Memory B cell (primary cell): ENCODE data around the gene TINCR.
"Not testable (repeated sequence)": the region's sequence is repeated elsewhere in the genome, so short reads cannot be mapped to it uniquely, and the experiment has no call there.

ENCODE experiments used
- ATAC-seq: fragments of 150-1000 bp; cut with Tn5 transposase; 2 replicates; pipeline ENCODE4 v1.10.0; 2021; ENCODE audit warnings: low read depth, mild to moderate bottlenecking, moderate library complexity
- DNase-seq, 2 donors: peaks; one replicate each; pipeline ENCODE4 v3.0.0; 2022; ENCODE audit warnings: low spot score in 2 of 2
- H3K27ac Mint-ChIP-seq: one replicate; pipeline ENCODE4 v1.8.0; 2022; ENCODE audit warnings: mild to moderate bottlenecking, moderate library complexity, mixed read lengths
- H3K27me3 Mint-ChIP-seq: one replicate; pipeline ENCODE4 v1.8.0; 2022; ENCODE audit warnings: mixed read lengths
- H3K36me3 Mint-ChIP-seq: one replicate; pipeline ENCODE4 v1.8.0; 2022; ENCODE audit warnings: mild to moderate bottlenecking, mixed read lengths
- H3K4me1 Mint-ChIP-seq: one replicate; pipeline ENCODE4 v1.8.0; 2022; ENCODE audit warnings: mixed read lengths
- H3K4me3 Mint-ChIP-seq: one replicate; pipeline ENCODE4 v1.8.0; 2022; ENCODE audit warnings: mild to moderate bottlenecking, moderate library complexity, mixed read lengths
- H3K9me3 Mint-ChIP-seq: one replicate; pipeline ENCODE4 v1.8.0; 2022; ENCODE audit warnings: mixed read lengths

The TINCR gene

DNA sequence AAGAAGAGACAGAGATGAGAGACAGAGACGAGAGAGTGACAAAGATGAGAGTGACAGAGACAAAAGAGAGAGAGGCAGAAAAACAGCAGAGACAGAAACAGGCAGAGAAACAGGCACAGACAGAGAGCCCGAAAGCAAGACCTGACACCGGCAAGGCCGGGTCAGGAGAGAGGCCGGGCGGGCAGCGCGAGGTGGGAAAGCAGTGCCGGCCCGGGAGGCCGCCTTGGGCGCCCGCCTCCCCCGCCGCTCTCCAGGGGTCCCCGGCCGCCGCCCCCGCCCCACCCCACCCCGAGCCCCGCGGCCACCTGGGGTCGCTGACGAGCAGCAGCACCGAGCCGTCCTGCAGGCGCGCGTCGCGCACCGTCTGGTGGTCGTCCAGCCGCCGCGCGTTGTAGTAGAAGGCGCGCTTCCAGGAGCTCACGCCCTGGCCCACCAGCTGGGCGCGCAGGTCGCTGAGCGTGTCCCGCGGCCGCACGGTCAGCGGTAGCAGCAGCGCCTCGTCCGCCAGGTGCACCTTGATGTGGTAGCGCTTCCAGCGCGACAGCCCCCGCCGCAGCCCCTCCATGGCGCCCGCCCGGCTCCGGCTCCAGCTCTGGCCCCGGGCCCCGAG is at the start of gene TINCR:
Gene TINCR, minus strand, starts transcription at position 594 of the 610 bp plus-strand sequence.
- DNase-seq (no peak), ATAC-seq (no peak)
- Mint-ChIP-seq H3K4me1 (no peaks in the 10 kb centered on the region), H3K27ac (no peak within 1 kb of the TSS), H3K36me3 (peaks cover 1% of the 10 kb centered on the region), H3K27me3 (peaks cover 16% of the 10 kb centered on the region), H3K9me3 (peaks cover 2% of the 10 kb centered on the region), H3K4me3 (no peak within 1 kb of the TSS)

DNA sequence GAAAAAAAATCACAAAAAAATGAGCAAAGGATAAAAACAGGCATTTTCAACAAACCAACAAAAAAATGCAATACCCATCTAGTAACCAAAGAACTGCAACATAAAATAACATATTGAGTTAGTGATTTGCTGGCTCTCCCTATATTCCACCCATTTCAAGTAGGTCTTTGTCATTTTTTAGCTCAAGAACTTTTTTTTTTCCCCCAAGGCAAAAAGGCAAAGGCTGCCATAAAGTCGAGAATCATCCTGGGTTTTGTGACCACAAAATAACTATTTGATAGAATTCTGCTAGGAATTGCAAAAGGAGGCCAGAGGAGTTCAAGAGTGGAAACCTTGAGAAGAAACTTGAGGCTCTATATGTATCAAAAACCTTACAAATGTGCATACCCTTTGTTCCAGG is 49.3 kb upstream of the TINCR start:
- Mint-ChIP-seq H3K4me3 (no peak overlapping the region), H3K27me3 (no peaks in the 10 kb centered on the region), H3K9me3 (no peaks in the 10 kb centered on the region), H3K27ac (no peak overlapping the region), H3K36me3 (peaks cover 36% of the 10 kb centered on the region), H3K4me1 (peaks cover 22% of the 10 kb centered on the region)
- no peak for ATAC-seq
- DNase-seq = no peak

DNA sequence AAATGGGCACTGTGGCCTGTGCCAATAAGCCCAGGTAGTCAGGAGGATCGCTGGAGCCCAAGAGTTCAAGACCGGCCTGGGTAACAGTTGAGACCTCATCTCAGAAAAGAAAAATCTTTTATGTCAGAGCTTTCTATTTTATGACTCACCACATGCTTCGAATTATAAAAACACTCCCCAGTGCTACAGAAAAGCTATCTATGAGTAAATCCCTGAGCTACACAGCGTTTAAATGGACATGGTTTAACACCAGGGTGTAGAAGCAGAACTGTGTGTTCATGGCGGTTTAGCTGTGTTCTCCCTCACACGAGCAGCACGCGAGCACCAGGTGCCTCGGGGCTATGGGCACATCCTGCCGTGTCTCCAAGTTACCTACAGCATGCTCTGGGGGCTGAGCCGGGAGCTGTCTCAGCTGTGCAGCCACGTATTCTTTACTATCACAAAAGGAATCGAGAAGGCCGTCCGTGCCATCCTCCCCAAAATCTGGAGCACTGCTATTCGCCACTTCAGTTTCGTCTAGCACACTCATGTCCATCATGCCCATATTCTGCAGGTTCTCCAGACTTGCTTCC is 48.1 kb upstream of the TINCR start:
- DNase-seq (no peak), ATAC-seq (no peak)

DNA sequence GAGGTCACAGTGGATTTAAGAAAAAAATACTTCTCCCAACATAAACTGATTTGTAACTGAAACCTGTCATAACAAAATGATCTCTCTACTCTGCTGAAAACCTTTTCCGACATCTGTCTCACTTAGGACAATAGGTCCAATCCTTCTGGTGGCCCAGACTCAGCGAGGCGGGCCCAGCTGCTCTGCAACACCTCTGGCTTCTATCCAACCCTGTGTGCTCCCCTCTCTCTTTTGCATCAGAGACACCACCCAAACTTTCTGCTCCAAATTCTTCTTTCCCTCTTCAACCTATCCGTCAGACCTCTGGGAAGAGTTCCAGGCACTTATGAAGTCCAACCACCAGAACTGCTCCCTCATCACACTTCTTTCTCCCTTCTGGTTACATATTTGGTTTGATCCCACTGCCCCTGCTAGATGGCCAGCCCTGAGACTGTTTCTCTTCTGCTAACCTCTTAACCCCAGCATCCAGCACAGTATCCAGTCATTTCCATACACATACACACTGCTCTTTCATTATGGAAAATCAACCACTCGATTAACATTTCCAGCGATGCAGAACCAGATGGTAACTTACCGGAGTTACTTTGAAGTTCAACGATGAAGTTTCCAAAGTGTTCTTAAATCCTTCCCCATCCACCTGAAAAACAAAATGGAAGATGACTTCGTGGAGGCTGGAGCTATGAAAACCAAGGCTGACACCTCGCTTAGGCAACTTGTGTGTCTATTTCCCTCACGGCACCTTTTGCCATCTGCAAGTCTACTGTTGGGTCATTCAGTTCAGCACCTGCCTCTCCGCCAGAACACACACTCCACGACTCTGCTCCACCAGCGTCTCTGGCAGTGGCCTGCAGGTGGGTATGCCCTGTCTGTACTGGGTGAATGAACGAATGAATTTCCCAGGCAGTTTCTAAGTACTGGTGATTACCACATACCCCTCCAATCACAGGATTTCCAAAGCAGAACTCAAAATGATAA is 45.4 kb upstream of the TINCR start:
- DNase-seq = no peak
- no peak overlapping the region for H3K4me3 Mint-ChIP-seq
- H3K4me1 Mint-ChIP-seq = peaks cover 4% of the 10 kb centered on the region
- peaks cover 40% of the 10 kb centered on the region for H3K36me3 Mint-ChIP-seq
- no peak for ATAC-seq
- no peaks in the 10 kb centered on the region for H3K27me3 Mint-ChIP-seq
- no peaks in the 10 kb centered on the region for H3K9me3 Mint-ChIP-seq
- H3K27ac Mint-ChIP-seq = no peak overlapping the region

More for the DNA sequence above, 48.1 kb upstream of the TINCR start:
- no peak overlapping the region for H3K27ac Mint-ChIP-seq
- H3K27me3 Mint-ChIP-seq = no peaks in the 10 kb centered on the region
- H3K9me3 Mint-ChIP-seq = no peaks in the 10 kb centered on the region
- H3K4me3 Mint-ChIP-seq = no peak overlapping the region
- H3K4me1 Mint-ChIP-seq = peaks cover 15% of the 10 kb centered on the region
- H3K36me3 Mint-ChIP-seq = peaks cover 40% of the 10 kb centered on the region

DNA sequence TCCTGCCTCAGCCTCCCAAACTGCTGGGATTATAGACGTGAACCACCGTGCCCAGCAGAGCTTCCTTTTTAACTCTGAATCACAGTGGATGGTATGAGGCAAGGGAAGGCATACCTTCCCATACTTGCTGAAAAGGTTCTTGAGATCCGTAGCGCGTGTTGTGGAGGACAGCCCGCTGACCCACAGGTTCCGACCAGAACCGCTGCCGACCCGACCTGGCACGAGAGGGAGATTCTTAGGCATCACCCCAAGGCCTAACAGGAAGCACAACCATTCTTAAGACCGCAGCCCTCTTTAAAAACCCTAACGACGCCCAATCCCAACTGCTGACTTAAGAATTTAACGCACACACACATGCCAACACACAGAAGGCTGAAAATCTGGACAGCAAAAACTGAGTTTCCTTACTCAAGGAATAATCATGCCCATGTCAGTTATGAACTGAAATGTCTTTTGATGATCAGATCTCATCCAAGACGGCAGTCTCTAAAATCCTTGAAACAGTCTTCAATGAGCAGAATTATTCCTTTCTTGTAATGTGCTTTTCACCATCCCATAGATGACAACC is 42.2 kb upstream of the TINCR start:
- Mint-ChIP-seq H3K4me3 (no peak overlapping the region), H3K27ac (no peak overlapping the region), H3K27me3 (no peaks in the 10 kb centered on the region), H3K36me3 (peaks cover 45% of the 10 kb centered on the region), H3K4me1 (peaks cover 13% of the 10 kb centered on the region), H3K9me3 (no peaks in the 10 kb centered on the region)
- no peak for ATAC-seq
- no peak for DNase-seq

DNA sequence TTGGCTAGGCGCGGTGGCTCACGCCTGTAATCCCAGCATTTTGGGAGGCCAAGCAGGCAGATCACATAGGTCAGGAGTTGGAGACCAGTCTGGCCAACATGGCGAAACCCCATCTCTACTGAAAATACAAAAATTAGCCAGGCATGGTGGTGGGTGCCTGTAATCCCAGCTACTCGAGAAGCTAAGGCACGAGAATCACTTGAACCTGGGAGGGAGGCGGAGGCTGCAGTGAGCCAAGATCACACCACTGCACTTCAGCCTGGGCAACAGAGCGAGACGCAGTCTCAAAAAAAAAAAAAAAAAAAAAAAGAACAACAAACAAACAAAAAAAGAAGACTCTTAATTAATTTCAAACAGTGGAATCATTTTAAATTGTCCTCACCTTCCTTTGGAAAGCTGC is 41.0 kb upstream of the TINCR start:
- not testable (repeated sequence) for H3K27me3 Mint-ChIP-seq, DNase-seq, H3K9me3 Mint-ChIP-seq, H3K4me3 Mint-ChIP-seq, ATAC-seq, H3K27ac Mint-ChIP-seq
- H3K4me1 Mint-ChIP-seq = peaks cover 12% of the 10 kb centered on the region
- peaks cover 45% of the 10 kb centered on the region for H3K36me3 Mint-ChIP-seq

DNA sequence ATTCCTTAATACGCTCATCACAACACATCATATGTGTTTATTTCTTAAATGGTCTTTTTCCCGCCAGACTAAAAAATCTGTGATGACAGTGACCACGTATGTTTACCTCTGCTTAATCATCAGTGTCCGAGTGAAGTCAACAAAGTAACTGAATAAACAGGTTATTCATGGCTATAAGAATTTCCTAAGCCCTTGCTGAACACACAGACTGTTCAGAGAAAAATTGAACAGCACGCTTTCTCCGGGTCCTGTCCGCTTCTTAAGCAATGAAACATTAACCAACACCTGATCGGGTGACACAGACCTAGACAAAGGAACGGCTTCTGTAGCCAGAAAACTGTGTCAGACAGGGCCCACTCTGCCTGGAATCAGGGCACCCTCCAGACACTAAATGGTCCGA is 40.5 kb upstream of the TINCR start:
- H3K27ac Mint-ChIP-seq = no peak overlapping the region
- H3K4me1 Mint-ChIP-seq = peaks cover 10% of the 10 kb centered on the region
- DNase-seq (no peak), ATAC-seq (no peak)
- H3K9me3 Mint-ChIP-seq = no peaks in the 10 kb centered on the region
- H3K27me3 Mint-ChIP-seq = no peaks in the 10 kb centered on the region
- H3K36me3 Mint-ChIP-seq = peaks cover 44% of the 10 kb centered on the region
- H3K4me3 Mint-ChIP-seq = no peak overlapping the region

DNA sequence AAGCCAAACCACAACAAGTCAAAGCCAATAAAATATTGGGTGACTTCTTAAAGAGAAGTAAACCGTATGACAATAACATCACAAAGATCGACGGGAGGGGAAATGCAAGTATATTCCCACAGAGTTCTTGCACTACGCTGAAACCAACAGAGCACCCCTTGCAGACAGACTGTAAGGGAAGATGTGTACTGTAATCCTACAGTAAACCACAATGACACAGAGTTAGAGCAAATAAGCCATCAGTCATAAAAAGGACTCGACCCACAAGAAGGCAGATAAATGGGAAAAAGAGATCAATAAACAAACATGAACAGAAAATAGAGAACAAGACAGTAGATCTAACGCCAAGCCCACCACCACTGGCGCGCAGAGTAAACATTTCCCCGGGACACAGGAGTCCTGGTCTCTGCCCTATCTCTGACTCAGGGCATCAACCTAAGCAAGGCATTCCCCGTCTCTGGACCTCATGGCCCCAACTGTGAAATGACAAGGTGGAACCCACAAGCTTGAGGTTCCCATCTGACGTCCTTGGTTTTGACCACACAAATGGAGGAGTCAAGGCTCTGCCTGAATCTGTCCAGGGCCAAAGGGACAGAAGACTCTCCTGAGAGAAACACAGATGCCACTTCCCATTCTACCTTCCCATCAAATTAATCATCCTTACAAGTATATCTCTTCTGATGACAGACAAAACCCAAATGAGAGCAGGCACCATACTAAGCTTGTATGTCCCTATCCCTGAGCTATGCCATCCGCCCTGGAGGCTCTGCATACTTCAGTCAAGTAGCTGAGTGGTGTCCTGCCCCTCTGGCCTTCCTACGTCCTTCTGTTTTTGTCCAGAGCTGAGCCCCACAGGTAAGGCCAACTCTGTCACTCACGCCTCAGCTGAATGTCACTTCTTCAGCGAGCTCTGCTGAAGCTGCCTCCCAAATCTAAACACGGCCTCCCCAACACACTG is 39.8 kb upstream of the TINCR start:
- H3K36me3 Mint-ChIP-seq = peaks cover 40% of the 10 kb centered on the region
- DNase-seq (no peak), ATAC-seq (no peak)
- H3K4me3 Mint-ChIP-seq = no peak overlapping the region
- H3K27me3 Mint-ChIP-seq = no peaks in the 10 kb centered on the region
- H3K9me3 Mint-ChIP-seq = no peaks in the 10 kb centered on the region
- H3K4me1 Mint-ChIP-seq = peaks cover 10% of the 10 kb centered on the region
- H3K27ac Mint-ChIP-seq = no peak overlapping the region

DNA sequence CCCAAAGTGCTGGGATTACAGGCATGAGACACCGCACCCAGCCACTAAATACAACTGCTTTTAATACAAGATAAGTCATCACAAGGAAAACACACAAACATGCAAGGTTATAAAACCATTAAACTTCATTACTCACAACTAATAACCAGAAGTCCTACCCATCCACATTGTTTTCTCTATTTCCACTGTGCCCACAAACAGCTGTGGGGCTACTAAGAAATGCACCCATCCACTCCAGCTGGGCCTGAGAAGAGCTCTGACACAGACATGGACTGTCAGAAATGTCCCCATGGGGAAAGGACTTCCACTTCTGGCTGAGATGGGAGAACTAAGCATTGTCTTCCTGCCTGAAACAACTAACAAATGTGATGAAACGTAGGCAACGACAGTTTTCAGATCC is 37.6 kb upstream of the TINCR start:
- Mint-ChIP-seq H3K27me3 (no peaks in the 10 kb centered on the region), H3K27ac (no peak overlapping the region), H3K4me3 (no peak overlapping the region), H3K36me3 (peaks cover 40% of the 10 kb centered on the region), H3K9me3 (no peaks in the 10 kb centered on the region), H3K4me1 (peaks cover 10% of the 10 kb centered on the region)
- ATAC-seq (no peak), DNase-seq (no peak)

DNA sequence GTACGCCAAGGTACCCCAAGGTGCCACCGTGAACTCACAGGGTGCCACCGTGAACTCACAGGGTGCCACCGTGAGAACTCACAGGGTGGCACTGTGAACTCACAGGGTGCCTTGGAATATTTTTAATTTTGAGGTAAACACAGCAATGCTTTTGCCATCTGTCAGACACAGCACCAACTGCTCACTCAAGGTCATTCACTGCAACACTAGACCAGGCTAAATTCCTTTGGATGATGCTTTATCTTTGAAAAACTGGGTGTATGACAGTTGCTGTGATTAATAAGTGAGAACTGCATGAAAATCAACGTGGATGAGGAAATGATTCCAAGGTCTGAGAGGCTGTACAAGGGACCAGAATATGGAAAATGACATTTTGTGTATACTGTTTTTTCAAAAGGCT is 35.9 kb upstream of the TINCR start:
- H3K27ac Mint-ChIP-seq = no peak overlapping the region
- peaks cover 10% of the 10 kb centered on the region for H3K4me1 Mint-ChIP-seq
- no peaks in the 10 kb centered on the region for H3K9me3 Mint-ChIP-seq
- peaks cover 45% of the 10 kb centered on the region for H3K36me3 Mint-ChIP-seq
- ATAC-seq (no peak), DNase-seq (no peak)
- H3K27me3 Mint-ChIP-seq = no peaks in the 10 kb centered on the region
- no peak overlapping the region for H3K4me3 Mint-ChIP-seq

DNA sequence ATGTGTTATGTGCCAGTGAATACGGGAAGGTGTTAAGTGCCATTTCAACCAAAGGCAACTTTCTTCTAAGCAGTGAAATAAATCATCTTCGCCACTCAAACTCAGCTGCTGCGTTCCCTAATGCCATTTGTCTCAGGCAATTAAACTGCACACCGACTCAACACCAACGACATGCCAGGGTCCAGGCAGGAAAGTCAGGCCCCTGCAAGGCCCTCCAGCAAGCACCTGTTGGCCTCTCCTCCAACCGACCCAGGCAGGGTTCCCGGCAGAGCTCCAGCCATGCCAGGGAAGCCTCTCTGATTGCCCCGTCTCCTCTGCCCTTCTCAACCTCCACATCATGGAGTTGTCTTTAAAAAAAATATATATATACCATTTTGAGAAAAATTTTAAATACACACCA is 33.0 kb upstream of the TINCR start:
- no peak overlapping the region for H3K27ac Mint-ChIP-seq
- peaks cover 40% of the 10 kb centered on the region for H3K36me3 Mint-ChIP-seq
- no peak overlapping the region for H3K4me3 Mint-ChIP-seq
- peaks cover 2% of the 10 kb centered on the region for H3K4me1 Mint-ChIP-seq
- H3K27me3 Mint-ChIP-seq = no peaks in the 10 kb centered on the region
- ATAC-seq (no peak), DNase-seq (no peak)
- no peaks in the 10 kb centered on the region for H3K9me3 Mint-ChIP-seq

DNA sequence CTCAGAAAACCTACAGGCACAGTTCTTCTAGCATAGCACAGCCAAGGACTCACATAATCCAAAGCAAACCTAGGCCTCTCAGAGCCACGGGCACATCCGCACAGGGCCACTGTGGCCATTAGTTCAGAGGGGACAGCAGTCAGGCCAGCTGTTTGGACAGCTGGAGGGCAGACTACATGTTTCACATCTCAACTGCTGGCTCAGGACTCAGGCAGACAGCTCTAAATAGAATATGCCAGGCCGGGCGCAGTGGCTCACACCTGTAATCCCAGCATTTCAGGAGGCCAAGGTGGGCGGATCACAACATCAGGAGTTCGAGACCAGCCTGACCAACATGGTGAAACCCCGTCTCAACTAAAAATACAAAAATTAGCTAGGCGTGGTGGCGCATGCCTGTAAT is 28.0 kb upstream of the TINCR start:
- DNase-seq = no peak
- Mint-ChIP-seq H3K4me3 (no peak overlapping the region), H3K27me3 (no peaks in the 10 kb centered on the region), H3K4me1 (no peaks in the 10 kb centered on the region), H3K36me3 (peaks cover 39% of the 10 kb centered on the region), H3K9me3 (no peaks in the 10 kb centered on the region), H3K27ac (no peak overlapping the region)
- ATAC-seq = no peak

DNA sequence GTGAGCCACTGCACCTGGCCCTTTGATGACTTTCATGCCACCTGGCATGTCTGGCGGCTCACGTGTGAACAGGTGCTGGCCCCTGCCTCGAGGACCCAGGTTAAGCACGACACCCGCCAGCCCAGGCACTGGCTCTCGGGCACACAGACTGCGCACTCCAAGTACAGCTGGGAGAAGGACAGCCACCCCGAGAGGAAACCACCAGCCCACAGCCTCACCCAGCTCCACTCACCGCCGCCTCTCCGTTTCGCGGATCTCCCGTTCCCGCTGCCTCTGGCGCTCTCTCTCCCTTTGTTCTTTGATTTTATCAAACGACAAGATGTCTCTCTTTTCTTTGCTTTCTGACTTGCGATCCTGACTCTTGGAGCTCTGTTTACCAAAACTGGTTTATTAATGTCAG is 27.4 kb upstream of the TINCR start:
- DNase-seq (no peak), ATAC-seq (no peak)
- Mint-ChIP-seq H3K36me3 (peaks cover 38% of the 10 kb centered on the region), H3K27ac (no peak overlapping the region), H3K4me3 (no peak overlapping the region), H3K9me3 (no peaks in the 10 kb centered on the region), H3K4me1 (no peaks in the 10 kb centered on the region), H3K27me3 (no peaks in the 10 kb centered on the region)
